OCI-LY7 (cell line): ENCODE results near the gene TBXA2R. TPM values are rescaled to one million over a fixed set of nuclear protein-coding genes. Genes with fewer than 3 reads are reported as not detected.

ENCODE experiments used
- BruUV-seq: library from RNA; stranded (reverse); fragments of 400-500 nt; replicated peaks from 2 replicates; lab custom pipeline; 2021; lab: Mats Ljungman, UMichigan
- CTCF ChIA-PET: fragments of 300-600 bp; sonication (Branson Sonifier 250); formaldehyde crosslinking; loops from one replicate; lab custom pipeline; 2022; ENCODE audit warnings: antibody characterized with exemption; ENCODE audit not compliant: unreplicated experiment; lab: Charles Lee
- POLR2A ChIA-PET: fragments of 300-600 bp; sonication (Branson Sonifier 250); formaldehyde crosslinking; loops from one replicate; lab custom pipeline; 2022; ENCODE audit warnings: antibody characterized with exemption; lab: Charles Lee
- DNase-seq: peaks from one replicate; pipeline ENCODE4 v3.0.0-alpha.2; 2015; ENCODE audit warnings: low spot score
- H2AFZ ChIP-seq: fragments of 200-600 bp; sonication (generic), shearing (Covaris generic); 2 replicates; pipeline ENCODE4 v1.6.1; 2014; ENCODE audit warnings: mild to moderate bottlenecking, antibody characterized with exemption, low read length, moderate library complexity
- H3K27ac ChIP-seq: fragments of 200-600 bp; sonication (generic); 2 replicates; pipeline ENCODE4 v1.5.1; 2014; ENCODE audit warnings: mixed run types, low read depth, mild to moderate bottlenecking, moderate library complexity, low read length, inconsistent platforms; ENCODE audit not compliant: poor library complexity, severe bottlenecking
- H3K36me3 ChIP-seq: fragments of 200-600 bp; sonication (generic); 2 replicates; pipeline ENCODE4 v1.6.1; 2014; ENCODE audit warnings: mild to moderate bottlenecking, antibody characterized with exemption, low read length, moderate library complexity, mixed read lengths; ENCODE audit not compliant: insufficient read depth
- H3K4me1 ChIP-seq: fragments of 200-600 bp; sonication (generic); 2 replicates; pipeline ENCODE4 v1.5.1; 2014; ENCODE audit warnings: mild to moderate bottlenecking, low read length; ENCODE audit not compliant: insufficient read depth, poor library complexity, severe bottlenecking
- H3K4me2 ChIP-seq: fragments of 200-600 bp; sonication (generic); 2 replicates; pipeline ENCODE4 v1.6.1; 2014; ENCODE audit warnings: mild to moderate bottlenecking, low read length
- H3K4me3 ChIP-seq: fragments of 200-600 bp; sonication (generic); 2 replicates; pipeline ENCODE4 v1.5.1; 2014; ENCODE audit warnings: mild to moderate bottlenecking, low read depth, low read length; ENCODE audit not compliant: poor library complexity, severe bottlenecking
- H3K79me2 ChIP-seq: fragments of 200-600 bp; sonication (generic); 2 replicates; pipeline ENCODE4 v1.6.1; 2016; ENCODE audit warnings: low read depth, mild to moderate bottlenecking, low read length, moderate library complexity, mixed read lengths; ENCODE audit not compliant: insufficient read depth
- H3K9me2 ChIP-seq: fragments of 200-600 bp; sonication (generic); 2 replicates; pipeline ENCODE4 v1.6.1; 2016; ENCODE audit warnings: mild to moderate bottlenecking, low read length, mixed read lengths; ENCODE audit not compliant: insufficient read depth
- H3K9me3 ChIP-seq: fragments of 200-600 bp; sonication (generic); 2 replicates; pipeline ENCODE4 v1.6.1; 2014; ENCODE audit warnings: mild to moderate bottlenecking, mixed run types, low read length, mixed read lengths
- H4K20me1 ChIP-seq: fragments of 200-600 bp; sonication (generic); 2 replicates; pipeline ENCODE4 v1.6.1; 2014; ENCODE audit warnings: mild to moderate bottlenecking, antibody characterized with exemption, low read length, moderate library complexity, mixed read lengths; ENCODE audit not compliant: insufficient read depth
- CTCF ChIP-seq: fragments of 200-600 bp; sonication (generic); conservative IDR thresholded peaks from 2 replicates; pipeline ENCODE4 v1.5.1; 2014; ENCODE audit warnings: mild to moderate bottlenecking, antibody characterized with exemption, low read length, moderate library complexity, mixed read lengths
- EZH2phosphoT487 ChIP-seq: fragments of 200-600 bp; sonication (generic); IDR thresholded peaks from 2 replicates; pipeline ENCODE4 v1.6.1; 2018; ENCODE audit warnings: low read depth, borderline replicate concordance, mild to moderate bottlenecking, mixed run types, antibody characterized with exemption, low read length, moderate library complexity, mixed read lengths
- intact Hi-C: fragments of 100-400 bp; cut with micrococcal nuclease; formaldehyde crosslinking; loops from one replicate; pipeline ENCODE4 v1.10.0; 2022; ENCODE audit not compliant: unreplicated experiment
- total RNA-seq, 2 experiments: library from RNA; depleted of rRNA in 1 of 2; stranded (reverse); fragments of >200 nt in 1 of 2; shearing (Covaris generic) in 1 of 2; gene quantifications; 2 replicates each; pipeline ENCODE4 v1.2.3, GENCODE V29; 2014 to 2022

The TBXA2R gene
- total RNA-seq, 2 experiments from 2014 or later = not detected

- intact Hi-C loops = no loop called here
- no peaks in the 10 kb centered on the region for H3K9me2 ChIP-seq
- POLR2A ChIA-PET = interaction anchor here (0.7 kb wide), 1 partner anchor 185 kb away, joined by 3 read pairs; no protein-coding TSS in a partner anchor
- H3K4me3 ChIP-seq = no peak overlapping the region
- no peak for DNase-seq
- no peak overlapping the region for H3K4me2 ChIP-seq
- TF ChIP-seq EZH2phosphoT487 (no peak), CTCF (no peak)
- H3K9me3 ChIP-seq = no peaks in the 10 kb centered on the region
- H3K36me3 ChIP-seq = peaks cover 26% of the 10 kb centered on the region
- H4K20me1 ChIP-seq = no peaks in the 10 kb centered on the region
- no peak overlapping the region for H3K27ac ChIP-seq
- CTCF ChIA-PET = no interaction called here
- BruUV-seq = no TSS peak
- peaks cover 16% of the 10 kb centered on the region for H3K4me1 ChIP-seq
- no peaks in the 10 kb centered on the region for H3K79me2 ChIP-seq
- no peak overlapping the region for H2AFZ ChIP-seq
These were observed 3.4 kb upstream of the TBXA2R start for GRCh38 chr19:3609779-3610719.

- no peak for DNase-seq
- no peaks in the 10 kb centered on the region for H3K9me3 ChIP-seq
- peaks cover 26% of the 10 kb centered on the region for H3K36me3 ChIP-seq
- no peaks in the 10 kb centered on the region for H3K9me2 ChIP-seq
- no peak overlapping the region for H2AFZ ChIP-seq
- ChIA-PET POLR2A (no interaction called here), CTCF (interaction anchor here (0.6 kb wide), 1 partner anchor 48 kb away, joined by 7 read pairs; no protein-coding TSS in a partner anchor)
- no peaks in the 10 kb centered on the region for H3K79me2 ChIP-seq
- no TSS peak for BruUV-seq
- intact Hi-C loops = no loop called here
- H3K4me1 ChIP-seq = peaks cover 21% of the 10 kb centered on the region
- H3K4me3 ChIP-seq = no peak overlapping the region
- TF ChIP-seq EZH2phosphoT487 = no peak
- TF ChIP-seq CTCF = no peak
- no peak overlapping the region for H3K4me2 ChIP-seq
- no peak overlapping the region for H3K27ac ChIP-seq
- H4K20me1 ChIP-seq = no peaks in the 10 kb centered on the region
These were observed 2.2 kb upstream of the TBXA2R start for GRCh38 chr19:3608750-3609322.
